CD4-positive, alpha-beta memory T cell (primary cell): ENCODE measurements around the gene ZNF580. TPM values are rescaled to one million over a fixed set of nuclear protein-coding genes. Genes with fewer than 3 reads are reported as not detected.
A peak's percentile ranks its signal among the peaks of the same experiment; 100 is the strongest.

ENCODE experiments used
- CTCF ChIA-PET: fragments of 350-600 bp; sonication (Branson Sonifier 250); formaldehyde crosslinking; loops from one replicate; lab custom pipeline; 2021; ENCODE audit warnings: inconsistent platforms; ENCODE audit not compliant: partially characterized antibody; lab: Charles Lee
- POLR2A ChIA-PET: fragments of 350-600 bp; sonication (Branson Sonifier 250); formaldehyde crosslinking; loops from one replicate; lab custom pipeline; 2021; ENCODE audit not compliant: partially characterized antibody; lab: Charles Lee
- DNase-seq, 5 donors: peaks; one replicate each; pipeline versions ENCODE4 v3.0.0 to v3.0.0-alpha.2; 2020 to 2022; ENCODE audit warnings: mixed read lengths in 1 of 5
- H3K27ac ChIP-seq: one replicate; pipeline ENCODE4 v1.7.0; 2013; ENCODE audit warnings: low read depth, low read length
- H3K27me3 ChIP-seq: 2 replicates; pipeline ENCODE4 v1.7.0; 2013; ENCODE audit warnings: mild to moderate bottlenecking, low read length, moderate library complexity; ENCODE audit not compliant: insufficient read depth
- H3K36me3 ChIP-seq: 2 replicates; pipeline ENCODE4 v1.7.0; 2013; ENCODE audit warnings: mild to moderate bottlenecking, low read length, moderate library complexity; ENCODE audit not compliant: insufficient read depth
- H3K4me1 ChIP-seq: 2 replicates; pipeline ENCODE4 v1.7.0; 2013; ENCODE audit warnings: mild to moderate bottlenecking, low read length, moderate library complexity; ENCODE audit not compliant: insufficient read depth
- H3K4me3 ChIP-seq, 2 donors: one replicate each; pipeline ENCODE4 v1.7.0; 2013; ENCODE audit warnings: low read length in 2 of 2, mild to moderate bottlenecking in 1 of 2
- H3K9me3 ChIP-seq, 2 donors: one replicate each; pipeline ENCODE4 v1.7.0; 2013; ENCODE audit warnings: low read length in 2 of 2, control low read depth in 1 of 2; ENCODE audit not compliant: control insufficient read depth in 1 of 2
- H3K27ac Mint-ChIP-seq, 7 donors: one replicate each; pipeline ENCODE4 v1.8.0; 2020 to 2021; ENCODE audit warnings: mixed read lengths in 7 of 7, mild to moderate bottlenecking in 6 of 7, inconsistent platforms in 3 of 7, moderate library complexity in 3 of 7
- H3K27me3 Mint-ChIP-seq, 2 donors: one replicate each; pipeline ENCODE4 v1.8.0; 2020 to 2021; ENCODE audit warnings: mixed read lengths in 2 of 2
- H3K36me3 Mint-ChIP-seq, 2 donors: one replicate each; pipeline ENCODE4 v1.8.0; 2020 to 2021; ENCODE audit warnings: mixed read lengths in 2 of 2, inconsistent platforms in 1 of 2, mild to moderate bottlenecking in 1 of 2
- H3K4me1 Mint-ChIP-seq, 4 donors: one replicate each; pipeline ENCODE4 v1.8.0; 2020 to 2021; ENCODE audit warnings: mixed read lengths in 4 of 4, mild to moderate bottlenecking in 1 of 4
- H3K4me3 Mint-ChIP-seq, 8 donors: one replicate each; pipeline ENCODE4 v1.8.0; 2020 to 2021; ENCODE audit warnings: mixed read lengths in 8 of 8, mild to moderate bottlenecking in 7 of 8, moderate library complexity in 6 of 8, inconsistent platforms in 3 of 8
- H3K9me3 Mint-ChIP-seq, 8 donors: one replicate each; pipeline ENCODE4 v1.8.0; 2020 to 2021; ENCODE audit warnings: mixed read lengths in 8 of 8, mild to moderate bottlenecking in 5 of 8, inconsistent platforms in 3 of 8, moderate library complexity in 1 of 8
- intact Hi-C: fragments of 100-400 bp; cut with micrococcal nuclease; formaldehyde crosslinking; loops from one replicate; pipeline ENCODE4 v1.15.1; 2023
- polyA plus RNA-seq, 2 donors: library from polyadenylated mRNA; unstranded; fragments of 300-500 nt; fragmentation: Illumina TruSeq; gene quantifications; one replicate each; pipeline ENCODE4 v1.2.3, GENCODE V29; 2021
- total RNA-seq, 2 experiments: library from RNA; stranded (reverse); gene quantifications; one replicate each; pipeline ENCODE4 v1.2.3, GENCODE V29; 2021

Gene ZNF580
- total and polyA plus RNA-seq, 4 experiments from 2014 or later = 7.2 to 105 (median 55.2) TPM

GRCh38 chr19:55601084-55601483 lies 39.7 kb upstream of the ZNF580 start:
- no peaks in the 10 kb centered on the region for H3K27me3 Mint-ChIP-seq
- Histone ChIP-seq H3K4me3 (peak overlapping the region; percentile 61 to 93), H3K9me3 (no peaks in the 10 kb centered on the region), H3K4me1 (peaks cover 36% of the 10 kb centered on the region), H3K27me3 (no peaks in the 10 kb centered on the region), H3K36me3 (no peaks in the 10 kb centered on the region), H3K27ac (peak overlapping the region; percentile 89)
- CTCF ChIA-PET = interaction anchor here (3.5 to 5.0 kb wide), 2 partner anchors 24 to 32 kb away, joined by 20 to 24 read pairs; partner anchors contain the start of gene ZNF784
- H3K9me3 Mint-ChIP-seq = no peaks in the 10 kb centered on the region
- peak overlapping the region; percentile 67 to 92 (median 91) for H3K27ac Mint-ChIP-seq
- H3K4me3 Mint-ChIP-seq = peak overlapping the region; percentile 78 to 93 (median 86)
- POLR2A ChIA-PET = interaction anchor here (1.0 to 4.7 kb wide), 10 partner anchors 16 to 342 kb away, joined by 3 to 95 read pairs (median 26); partner anchors contain the start of genes KMT5C, ZNF579, ZNF581 and ZNF628
- H3K36me3 Mint-ChIP-seq = peaks cover 25 to 28% of the 10 kb centered on the region in 2 donors
- peak in 1 of 5 donors; percentile 20 for DNase-seq
- peaks cover 25 to 49% (median 28%) of the 10 kb centered on the region in 4 donors for H3K4me1 Mint-ChIP-seq
- intact Hi-C loops = no loop called here

- ChIA-PET CTCF (no interaction called here), POLR2A (interaction anchor here (3.7 to 4.7 kb wide), 3 partner anchors 17 to 31 kb away, joined by 44 to 95 read pairs (median 49); partner anchors contain the start of gene ZNF784)
- peak overlapping the region in 2 of 8 donors; percentile 73 to 88 for H3K4me3 Mint-ChIP-seq
- peaks cover 34 to 62% (median 40%) of the 10 kb centered on the region in 4 donors for H3K4me1 Mint-ChIP-seq
- intact Hi-C loops = no loop called here
- H3K27ac Mint-ChIP-seq = peak overlapping the region in 1 of 7 donors; percentile 87
- peaks cover 13 to 33% of the 10 kb centered on the region in 2 donors for H3K36me3 Mint-ChIP-seq
- H3K4me1 ChIP-seq = peaks cover 49% of the 10 kb centered on the region
- no peak overlapping the region for H3K4me3 ChIP-seq
- no peaks in the 10 kb centered on the region for H3K36me3 ChIP-seq
- no peaks in the 10 kb centered on the region for H3K27me3 ChIP-seq
- no peaks in the 10 kb centered on the region for H3K27me3 Mint-ChIP-seq
- no peaks in the 10 kb centered on the region for H3K9me3 ChIP-seq
- H3K27ac ChIP-seq = no peak overlapping the region
- H3K9me3 Mint-ChIP-seq = no peaks in the 10 kb centered on the region
- DNase-seq = peak in 1 of 5 donors; percentile 44
Observed at GRCh38 chr19:55602104-55603001, 38.4 kb upstream of the ZNF580 start.

GRCh38 chr19:55603115-55603514 lies 37.7 kb upstream of the ZNF580 start:
- Histone ChIP-seq H3K36me3 (no peaks in the 10 kb centered on the region), H3K27ac (no peak overlapping the region), H3K4me1 (peaks cover 49% of the 10 kb centered on the region), H3K9me3 (no peaks in the 10 kb centered on the region), H3K4me3 (no peak overlapping the region), H3K27me3 (no peaks in the 10 kb centered on the region)
- H3K4me3 Mint-ChIP-seq = peak overlapping the region in 4 of 8 donors; percentile 48 to 74 (median 64)
- ChIA-PET POLR2A (interaction anchor here (1.6 kb wide), 1 partner anchor 9 kb away, joined by 4 read pairs; no protein-coding TSS in a partner anchor), CTCF (interaction anchor here (1.8 kb wide), 1 partner anchor 30 kb away, joined by 10 read pairs; no protein-coding TSS in a partner anchor)
- H3K9me3 Mint-ChIP-seq = peaks cover 0 to 2% (median 0%) of the 10 kb centered on the region in 8 donors
- H3K27me3 Mint-ChIP-seq = no peaks in the 10 kb centered on the region
- intact Hi-C loops = no loop called here
- H3K36me3 Mint-ChIP-seq = peaks cover 9 to 40% of the 10 kb centered on the region in 2 donors
- peak overlapping the region in 4 of 7 donors; percentile 29 to 94 (median 55) for H3K27ac Mint-ChIP-seq
- H3K4me1 Mint-ChIP-seq = peaks cover 40 to 69% (median 47%) of the 10 kb centered on the region in 4 donors
- peak in 1 of 5 donors; percentile 19 for DNase-seq

GRCh38 chr19:55603581-55604292 lies 37.1 kb upstream of the ZNF580 start:
- H3K36me3 ChIP-seq = no peaks in the 10 kb centered on the region
- H3K9me3 Mint-ChIP-seq = peaks cover 0 to 2% (median 0%) of the 10 kb centered on the region in 8 donors
- no peaks in the 10 kb centered on the region for H3K27me3 ChIP-seq
- H3K4me1 ChIP-seq = peaks cover 44% of the 10 kb centered on the region
- H3K27ac ChIP-seq = no peak overlapping the region
- peak overlapping the region in 6 of 7 donors; percentile 29 to 94 (median 58) for H3K27ac Mint-ChIP-seq
- no peaks in the 10 kb centered on the region for H3K27me3 Mint-ChIP-seq
- peak overlapping the region; percentile 31 to 74 (median 55) for H3K4me3 Mint-ChIP-seq
- intact Hi-C loops = loop anchor here (2.0 kb wide), 1 partner anchor 537 kb away; the partner anchor contains the start of gene ZNF444
- H3K9me3 ChIP-seq = no peaks in the 10 kb centered on the region
- H3K36me3 Mint-ChIP-seq = peaks cover 8 to 41% of the 10 kb centered on the region in 2 donors
- peak in 1 of 5 donors; percentile 23 for DNase-seq
- H3K4me3 ChIP-seq = no peak overlapping the region
- ChIA-PET CTCF (interaction anchor here (1.8 kb wide), 1 partner anchor 29 kb away, joined by 10 read pairs; no protein-coding TSS in a partner anchor), POLR2A (interaction anchor here (1.1 to 4.7 kb wide), 6 partner anchors 10 to 128 kb away, joined by 3 to 67 read pairs (median 4); partner anchors contain the start of genes ZNF581 and ZNF784)
- H3K4me1 Mint-ChIP-seq = peaks cover 40 to 71% (median 48%) of the 10 kb centered on the region in 4 donors

- CTCF ChIA-PET = interaction anchor here (0.7 to 3.8 kb wide), 15 partner anchors 10 to 129 kb away, joined by 3 to 94 read pairs (median 9); partner anchors contain the start of genes ZNF628 and ZNF784
Observed at GRCh38 chr19:55605207-55605636, 35.6 kb upstream of the ZNF580 start.

More at GRCh38 chr19:55605207-55605636, 35.6 kb upstream of the ZNF580 start:
- POLR2A ChIA-PET = interaction anchor here (1.1 to 4.7 kb wide), 11 partner anchors 20 to 266 kb away, joined by 3 to 67 read pairs (median 10); partner anchors contain the start of genes ISOC2, KMT5C, U2AF2 and ZNF579
- Mint-ChIP-seq H3K9me3 (peaks cover 0 to 2% (median 0%) of the 10 kb centered on the region in 8 donors), H3K27ac (peak overlapping the region; percentile 83 to 97 (median 94)), H3K4me1 (peaks cover 41 to 73% (median 48%) of the 10 kb centered on the region in 4 donors), H3K36me3 (peaks cover 10 to 42% of the 10 kb centered on the region in 2 donors), H3K4me3 (peak overlapping the region; percentile 79 to 93 (median 84)), H3K27me3 (no peaks in the 10 kb centered on the region)
- peak; percentile 95 to 98 (median 97) for DNase-seq
- intact Hi-C loops = loop anchor here (1.0 to 5.0 kb wide), 5 partner anchors 18 to 536 kb away; partner anchors contain the start of genes ZNF444, ZNF580, ZNF581 and ZNF784
- H3K27ac ChIP-seq = peak overlapping the region; percentile 88
- no peaks in the 10 kb centered on the region for H3K9me3 ChIP-seq
- H3K4me1 ChIP-seq = peaks cover 42% of the 10 kb centered on the region
- H3K36me3 ChIP-seq = no peaks in the 10 kb centered on the region
- H3K27me3 ChIP-seq = no peaks in the 10 kb centered on the region
- peak overlapping the region; percentile 43 to 83 for H3K4me3 ChIP-seq
